ENCODE results near the gene CAPN11.

CAPN11 gene

DNA sequence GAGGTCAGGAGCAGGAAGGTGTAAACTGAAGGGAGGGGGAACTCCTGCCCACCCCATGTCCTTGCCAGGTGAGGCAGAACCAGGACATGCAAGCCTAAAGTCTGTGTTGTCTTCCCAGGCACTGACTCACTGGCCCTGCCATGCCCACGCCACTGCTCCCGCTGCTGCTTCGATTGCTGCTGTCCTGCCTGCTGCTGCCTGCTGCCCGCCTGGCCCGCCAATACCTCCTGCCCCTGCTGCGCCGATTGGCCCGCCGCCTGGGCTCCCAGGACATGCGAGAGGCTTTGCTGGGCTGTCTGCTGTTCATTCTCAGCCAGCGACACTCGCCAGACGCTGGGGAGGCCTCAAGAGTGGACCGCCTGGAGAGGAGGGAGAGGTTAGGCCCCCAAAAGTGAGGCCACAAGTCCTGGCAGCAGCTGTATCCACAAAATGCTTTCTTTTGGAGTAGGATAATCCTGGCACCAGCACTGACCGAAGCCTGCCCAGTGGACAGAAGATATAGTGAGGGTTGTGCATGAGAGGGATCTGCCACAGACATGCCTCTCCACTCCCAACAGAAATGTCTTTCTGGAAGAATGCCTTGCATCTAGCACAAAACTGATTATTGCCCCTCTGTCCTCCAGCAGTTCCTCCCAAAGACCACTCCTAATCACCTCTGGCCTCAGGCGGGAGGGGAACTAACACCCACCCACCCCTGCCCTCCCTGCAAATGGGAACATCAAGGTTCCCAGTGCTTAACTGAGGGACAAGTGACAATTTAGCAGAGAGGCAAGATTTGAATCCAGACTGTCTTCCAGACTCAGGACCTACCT is 58.9 kb downstream of the CAPN11 start:
- no peak for ATAC-seq

DNA sequence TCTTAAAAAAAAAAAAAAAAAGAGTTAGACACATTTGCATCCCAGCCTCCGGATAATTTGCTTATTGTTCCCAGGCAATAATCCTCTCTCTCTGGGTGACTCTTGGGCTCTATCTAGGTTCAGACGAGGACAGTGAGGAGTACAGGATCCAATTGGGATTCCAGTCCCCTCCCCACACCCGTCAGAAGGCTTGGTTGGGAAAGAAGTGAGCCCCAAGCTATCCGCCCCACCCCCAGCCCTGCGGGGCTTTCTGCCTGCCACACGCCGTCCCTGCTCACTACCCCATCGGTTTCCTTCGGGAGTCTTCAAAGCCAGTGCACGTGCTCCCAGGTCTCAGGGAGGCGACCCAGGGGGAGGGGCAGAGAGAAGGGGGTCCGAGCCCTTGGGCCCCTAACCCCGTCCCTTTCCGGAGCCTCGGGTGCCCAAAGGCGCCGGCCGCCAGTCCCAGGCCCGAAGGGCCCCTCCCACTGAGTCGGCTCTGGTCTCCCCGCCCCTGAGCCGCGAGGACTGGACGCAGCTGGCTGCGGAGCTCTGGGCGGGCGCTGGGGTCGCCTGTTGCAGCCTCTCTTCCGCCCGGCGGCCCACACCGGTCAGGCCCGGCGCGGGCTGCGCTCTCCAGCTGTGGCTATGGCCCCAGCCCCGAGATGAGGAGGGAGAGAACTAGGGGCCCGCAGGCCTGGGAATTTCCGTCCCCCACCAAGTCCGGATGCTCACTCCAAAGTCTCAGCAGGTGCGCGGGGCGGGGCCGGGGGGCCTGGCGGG is 60.6 kb downstream of the CAPN11 start:
- no peak for ATAC-seq

DNA sequence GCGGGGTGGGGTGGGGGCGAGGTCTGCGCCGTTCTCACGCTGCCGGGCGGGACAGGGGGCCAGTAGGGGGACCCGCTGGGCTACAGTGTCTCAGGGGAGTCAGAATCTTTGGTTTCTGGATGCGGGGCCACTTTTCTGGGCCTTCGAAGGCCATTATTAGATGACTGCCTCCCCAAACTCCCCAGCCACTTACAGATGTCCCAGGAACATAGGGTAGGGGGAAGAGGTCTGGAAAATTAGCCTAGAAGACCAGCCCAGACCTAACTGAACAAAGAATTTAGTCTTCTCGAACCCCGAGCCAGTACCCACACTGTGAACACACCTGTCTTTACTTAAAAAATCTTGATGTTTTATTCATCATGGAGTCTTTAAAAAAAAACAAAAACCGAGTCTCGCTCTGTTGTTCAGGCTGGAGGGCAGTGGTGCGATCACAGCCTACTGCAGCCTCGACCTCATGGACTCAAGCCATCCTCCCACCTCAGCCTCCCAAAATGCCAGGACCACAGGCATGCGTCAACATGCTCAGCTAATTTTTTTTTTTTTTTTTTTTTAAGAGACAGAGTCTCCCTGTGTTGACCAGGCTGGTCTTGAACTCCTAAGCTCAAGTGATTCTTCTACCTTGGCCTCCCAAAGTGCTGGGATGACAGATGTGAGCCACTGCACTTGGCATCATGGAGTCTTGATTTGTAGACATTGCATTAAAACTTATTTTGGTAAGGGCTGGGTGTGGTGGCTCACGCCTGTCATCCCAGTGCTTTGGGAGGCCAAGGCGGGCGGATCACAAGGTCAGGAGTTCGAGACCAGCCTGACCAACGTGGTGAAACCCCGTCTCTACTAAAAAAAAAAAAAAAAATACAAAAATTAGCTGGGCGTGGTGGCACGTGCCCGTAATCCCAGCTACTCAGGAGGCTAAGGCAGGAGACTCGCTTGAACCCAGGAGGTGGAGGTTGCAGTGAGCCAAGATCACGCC is 61.5 kb downstream of the CAPN11 start:
- no peak for ATAC-seq

DNA sequence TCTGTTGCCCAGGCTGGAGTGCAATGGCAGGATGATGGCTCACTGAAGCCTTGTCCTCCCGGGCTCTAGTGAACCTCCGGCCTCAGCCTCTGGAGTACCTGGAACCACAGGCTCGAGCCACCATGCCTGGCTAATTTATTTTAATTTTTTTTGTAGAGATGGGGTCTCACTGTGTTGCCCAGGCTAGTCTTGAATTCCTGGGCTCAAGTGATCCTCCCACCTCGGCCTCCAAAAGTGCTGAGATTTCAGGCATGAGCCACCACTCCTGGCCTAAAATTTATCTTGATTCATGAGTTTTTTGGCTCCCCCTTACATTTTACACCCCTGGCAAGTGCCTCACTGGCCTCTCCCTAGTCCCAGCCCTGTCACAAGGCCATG is 62.3 kb downstream of the CAPN11 start:
- ATAC-seq, result no peak

DNA sequence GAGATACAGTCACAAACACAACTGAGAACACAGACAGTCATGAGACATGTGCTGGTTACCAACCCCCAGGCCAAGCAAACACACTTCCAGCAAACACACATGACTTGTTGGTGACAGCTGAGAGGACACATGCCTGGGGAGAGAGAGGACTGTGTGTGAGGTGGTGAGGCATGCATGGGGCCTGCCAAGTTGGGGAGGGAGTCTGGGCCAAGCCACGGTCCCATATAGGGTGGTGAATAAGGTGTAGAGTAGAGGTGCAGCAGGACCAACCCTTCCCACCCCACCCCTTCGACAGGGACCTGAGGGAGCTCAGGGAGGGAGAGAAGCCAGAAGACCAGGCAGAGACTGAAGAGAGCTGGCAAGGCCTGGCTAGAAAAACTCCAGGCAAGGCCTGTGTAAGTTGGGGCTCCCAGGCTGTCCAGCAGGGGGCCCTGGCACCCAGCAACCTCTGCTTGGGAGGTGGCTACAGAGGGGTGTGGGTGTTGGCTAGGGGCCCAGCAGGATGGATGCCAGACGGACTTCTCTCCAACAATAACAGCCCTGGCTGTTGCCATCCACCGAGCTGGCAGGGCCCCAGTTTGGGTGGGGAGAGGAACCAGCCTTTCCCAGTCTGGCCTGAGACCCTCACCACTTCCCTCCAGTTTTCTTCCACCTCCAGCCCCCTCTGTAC is 62.8 kb downstream of the CAPN11 start:
- peak; percentile 37 to 41 for ATAC-seq

DNA sequence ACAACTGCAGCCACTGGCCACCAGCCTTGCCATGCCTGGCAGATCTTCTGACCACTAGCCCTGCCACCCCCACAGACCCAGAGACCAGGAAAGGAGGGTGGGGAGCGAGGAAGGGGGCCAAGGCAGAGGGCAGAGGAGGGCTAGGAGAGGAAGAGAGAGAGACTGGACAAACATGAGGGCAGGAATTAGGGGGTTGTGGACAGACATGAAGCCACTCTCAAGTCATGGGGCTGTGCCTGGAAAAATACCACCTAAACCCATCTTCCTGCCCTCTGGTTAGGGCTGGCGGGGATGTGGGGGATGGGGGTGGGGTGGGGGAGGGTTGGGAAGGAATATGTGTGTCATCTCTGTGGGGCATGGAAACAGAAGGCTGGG is 63.3 kb downstream of the CAPN11 start:
- no peak for ATAC-seq

DNA sequence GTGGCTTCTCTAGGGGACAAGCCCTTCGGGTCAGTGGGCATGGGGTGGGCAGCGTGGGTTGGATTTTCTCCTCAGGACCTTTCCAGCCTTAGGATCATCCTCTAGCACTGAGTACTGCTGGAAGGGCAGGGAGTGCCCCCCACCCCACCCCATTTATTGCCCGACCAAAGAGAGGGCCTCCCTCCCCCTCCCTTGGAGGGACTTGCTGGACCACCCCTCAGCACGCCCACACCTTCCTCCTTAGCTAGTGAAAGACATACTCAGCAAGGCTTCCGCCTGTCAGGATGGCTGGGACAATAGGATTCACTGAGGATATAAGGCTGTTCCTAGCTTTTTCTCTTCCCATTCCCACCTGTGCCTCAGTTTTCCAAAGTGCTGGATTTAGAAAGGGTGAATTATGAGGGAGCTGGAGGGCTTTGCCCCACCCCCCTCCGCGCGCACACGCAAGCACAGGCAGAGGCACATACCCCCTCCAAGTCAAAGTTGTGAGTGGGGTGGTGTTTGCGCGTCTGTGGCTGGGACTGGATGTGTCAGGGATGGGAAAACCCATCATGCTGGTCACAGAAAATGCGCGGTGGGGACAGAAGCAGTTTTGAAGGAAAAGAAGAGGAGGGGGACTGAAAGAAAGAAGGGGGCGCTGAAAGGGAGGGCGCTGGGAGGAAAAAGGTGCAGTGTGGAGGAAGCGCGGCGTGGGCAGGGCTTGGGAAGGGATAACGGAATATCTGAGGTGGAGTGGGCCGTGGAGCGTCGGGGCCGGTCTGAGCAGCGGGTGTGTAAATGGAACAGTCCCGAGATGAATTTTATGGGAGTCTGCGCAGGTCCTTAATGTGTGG is 64.1 kb downstream of the CAPN11 start:
- peak in 1 of 2 donors; percentile 1 for ATAC-seq

DNA sequence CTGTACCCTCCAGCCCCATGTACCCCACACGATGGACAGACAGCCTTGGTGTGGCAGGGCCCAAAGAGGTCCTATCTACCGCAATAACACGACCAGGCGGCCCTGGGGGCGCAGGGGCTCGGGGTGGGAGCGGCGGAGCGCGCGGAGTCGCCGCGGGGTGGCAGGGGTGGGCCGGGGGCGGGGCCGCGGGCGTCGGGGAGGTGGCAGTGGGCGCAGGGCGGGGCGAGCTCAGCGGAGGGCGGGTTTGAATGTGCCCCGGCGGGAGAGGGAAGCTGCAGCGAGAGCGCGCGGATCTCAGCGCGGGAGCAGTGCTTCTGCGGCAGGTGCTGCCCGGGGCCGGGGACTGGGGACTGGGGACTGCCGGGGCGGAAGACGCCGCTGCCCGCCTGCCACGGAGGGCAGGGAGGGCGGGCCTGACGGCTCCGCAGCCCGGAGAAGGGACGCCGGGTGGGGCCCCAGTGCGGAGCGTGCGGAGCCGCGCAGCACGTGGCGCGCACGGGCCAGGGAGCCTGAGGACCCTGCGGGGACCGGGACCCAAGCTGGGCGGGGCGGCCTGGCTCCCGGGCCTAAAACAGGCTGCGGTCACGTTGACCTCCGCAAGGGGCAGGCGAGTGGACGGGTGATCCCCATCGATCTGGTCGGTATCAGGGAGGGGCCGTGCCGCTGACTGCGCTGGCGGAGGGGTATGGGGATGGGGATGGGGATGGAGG is 64.9 kb downstream of the CAPN11 start, which contains the start of gene SLC29A1:
SLC29A1 (plus strand) TSS at position 277 of the 710 bp plus-strand sequence. CDS start 3,719 bp downstream, outside the sequence.
- ATAC-seq, result peak; percentile 75 to 78

DNA sequence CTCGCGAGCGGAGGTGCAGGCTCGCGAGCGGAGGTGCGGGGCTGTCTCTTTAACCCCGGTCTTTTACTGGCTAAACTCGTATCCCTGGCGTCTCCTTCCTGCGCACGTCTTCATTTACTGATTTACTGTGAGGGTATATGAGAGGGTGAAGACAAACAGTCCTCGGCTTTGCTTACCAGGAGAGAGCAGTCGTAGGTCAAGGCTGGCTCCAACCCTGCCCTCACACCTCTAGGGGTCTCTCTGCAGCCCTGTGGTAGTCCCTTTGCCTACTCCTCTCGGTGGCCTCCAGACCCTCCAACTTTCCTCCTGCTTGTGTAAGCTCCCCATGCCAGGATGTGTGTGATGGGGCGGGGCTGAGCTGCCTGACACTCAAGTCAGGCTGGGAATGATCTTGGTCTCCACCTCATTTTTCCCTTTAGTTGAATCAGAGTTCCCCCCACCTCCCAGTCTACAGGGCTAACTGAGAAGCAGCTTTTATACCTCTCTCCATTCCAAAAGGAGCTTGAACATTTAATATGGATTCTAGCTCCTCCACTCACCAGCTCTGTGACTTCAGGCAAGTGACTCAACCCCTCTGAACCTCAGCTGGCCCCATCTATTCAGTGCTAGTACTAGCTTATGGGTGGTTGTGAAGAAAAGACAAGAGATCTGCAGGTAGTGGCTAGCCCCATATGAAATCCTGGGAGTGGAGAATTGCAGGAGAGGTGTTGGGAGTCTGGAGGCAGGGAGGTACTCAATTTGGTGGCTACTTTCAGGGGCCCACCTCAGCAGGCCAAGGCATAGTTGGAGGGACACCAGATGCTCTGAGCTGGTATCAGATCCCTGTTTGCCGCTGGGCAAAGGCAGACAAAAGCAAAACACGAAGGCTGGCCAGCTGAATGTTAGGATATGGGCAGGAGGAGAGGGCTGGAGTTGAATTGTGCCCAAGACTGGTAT is 65.7 kb downstream of the CAPN11 start:
- peak; percentile 21 to 31 for ATAC-seq

DNA sequence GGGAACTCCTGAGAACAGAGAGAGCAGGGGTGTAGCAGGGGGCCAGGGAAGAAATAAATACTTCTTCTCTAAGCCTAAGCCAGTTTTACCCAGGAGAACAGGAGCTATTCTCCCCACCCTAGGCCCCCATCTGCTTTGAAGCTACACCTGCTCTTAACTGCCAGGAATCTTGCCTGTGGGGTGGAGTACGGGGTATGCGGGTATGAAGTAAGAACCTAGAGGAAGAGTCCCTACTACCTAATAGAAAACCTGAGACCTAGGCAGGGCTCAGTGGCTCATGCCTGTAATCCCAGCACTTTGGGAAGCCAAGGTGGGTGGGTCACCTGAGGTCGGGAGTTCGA is 66.3 kb downstream of the CAPN11 start:
- no peak for ATAC-seq

DNA sequence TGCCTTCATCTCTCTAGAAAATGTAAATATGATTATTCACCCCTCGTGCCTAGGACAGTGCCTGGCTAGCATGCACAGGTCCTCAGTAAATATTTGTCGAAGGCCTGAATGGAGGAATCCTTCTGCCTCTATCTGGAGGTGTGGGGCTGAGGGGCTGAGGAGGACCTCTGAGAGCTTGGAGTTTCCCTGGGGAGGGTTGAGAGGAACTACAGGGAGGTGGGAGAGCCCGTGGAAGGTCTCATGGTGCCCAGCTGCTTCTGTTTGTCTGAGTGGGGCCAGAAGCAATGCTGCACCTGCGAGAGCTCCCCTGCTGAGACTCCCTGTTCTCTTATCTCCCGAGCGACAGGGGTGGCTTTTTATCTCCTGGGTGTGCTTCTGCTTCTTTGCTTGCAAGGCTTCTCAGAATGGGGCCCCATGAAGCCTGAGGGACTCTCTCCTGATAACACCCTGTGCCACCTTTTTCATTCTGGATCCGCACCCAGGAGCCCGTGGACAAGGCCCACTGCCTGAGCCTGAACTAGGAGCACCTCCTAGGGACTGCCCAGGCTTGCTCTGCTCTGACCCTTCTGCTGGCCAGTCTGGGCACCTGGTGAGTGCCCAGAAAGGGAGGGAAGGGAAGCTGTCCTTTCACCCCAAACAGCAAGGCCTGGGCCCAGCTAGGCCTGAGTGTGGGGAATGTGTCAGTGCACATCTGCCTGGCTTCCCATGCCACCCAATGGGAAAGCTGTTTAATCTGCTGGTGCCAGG is 67.1 kb downstream of the CAPN11 start:
- no peak for ATAC-seq

DNA sequence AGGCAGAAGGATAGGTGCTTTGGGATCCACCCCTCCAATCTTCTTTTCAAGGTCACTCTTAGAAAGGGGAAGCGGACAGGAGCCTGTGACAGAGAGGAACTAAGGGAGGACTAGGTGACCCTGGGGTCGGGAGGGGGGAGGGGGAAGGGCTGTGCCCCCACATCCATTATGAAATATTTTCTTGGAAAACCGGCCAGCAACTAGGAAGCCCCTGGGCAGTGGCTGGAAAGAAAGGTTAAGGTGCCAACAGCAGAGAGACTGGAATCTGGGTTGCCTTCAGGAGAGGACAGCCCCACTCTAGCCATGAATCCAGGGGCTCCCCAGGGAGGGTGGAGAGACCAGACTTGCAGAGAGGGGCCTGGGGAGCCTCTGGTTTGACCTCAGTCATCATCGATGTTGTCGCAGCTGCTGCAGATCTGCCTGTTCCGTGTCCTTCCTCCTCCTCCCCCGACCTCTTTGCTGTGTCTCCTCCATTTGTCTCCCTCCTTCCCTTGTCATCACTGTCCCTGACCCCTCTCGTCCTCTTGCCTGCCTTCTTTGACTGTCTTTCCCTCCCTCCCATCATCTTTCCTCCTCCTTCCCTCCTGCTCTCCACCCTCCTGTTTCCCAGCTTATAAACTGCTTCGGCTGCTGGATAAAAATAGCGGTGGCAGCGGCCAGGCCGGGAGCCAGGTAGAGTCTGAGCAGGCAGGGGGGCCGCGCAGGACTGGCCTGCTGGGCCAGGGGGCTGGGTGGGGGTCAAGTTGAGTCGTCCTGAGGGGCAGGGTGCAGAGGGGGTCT is 67.9 kb downstream of the CAPN11 start:
- ATAC-seq, result no peak

DNA sequence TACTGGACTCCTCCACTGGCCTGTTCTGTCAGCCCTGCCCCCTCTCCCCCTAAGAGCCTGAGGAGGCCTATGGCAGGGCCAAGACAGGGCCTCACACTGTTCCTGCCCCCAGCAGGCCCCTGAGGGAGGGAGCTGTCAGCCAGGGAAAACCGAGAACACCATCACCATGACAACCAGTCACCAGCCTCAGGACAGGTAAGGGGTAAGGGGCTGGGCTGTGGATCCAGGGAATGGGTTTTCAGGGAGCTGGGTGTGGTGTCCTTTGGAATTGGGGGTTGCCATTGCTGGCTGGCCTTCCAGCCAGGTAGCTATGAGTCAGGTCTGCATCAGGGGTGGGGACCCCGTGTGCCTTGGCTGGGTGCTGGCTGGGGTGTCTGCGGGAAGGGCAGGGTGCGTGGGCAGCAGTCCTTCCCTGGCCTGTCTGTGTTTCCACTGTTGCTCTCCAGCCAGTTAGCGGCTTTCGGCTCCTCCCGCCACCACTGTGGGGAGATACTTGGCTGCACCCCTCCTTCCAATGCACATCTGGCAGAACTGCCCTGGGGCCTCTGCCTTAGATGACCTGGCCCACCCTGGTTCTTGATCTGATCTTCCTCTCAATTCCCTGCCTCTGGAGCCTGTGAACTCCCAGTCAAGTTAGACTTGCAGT is 68.7 kb downstream of the CAPN11 start:
- ATAC-seq, result no peak

DNA sequence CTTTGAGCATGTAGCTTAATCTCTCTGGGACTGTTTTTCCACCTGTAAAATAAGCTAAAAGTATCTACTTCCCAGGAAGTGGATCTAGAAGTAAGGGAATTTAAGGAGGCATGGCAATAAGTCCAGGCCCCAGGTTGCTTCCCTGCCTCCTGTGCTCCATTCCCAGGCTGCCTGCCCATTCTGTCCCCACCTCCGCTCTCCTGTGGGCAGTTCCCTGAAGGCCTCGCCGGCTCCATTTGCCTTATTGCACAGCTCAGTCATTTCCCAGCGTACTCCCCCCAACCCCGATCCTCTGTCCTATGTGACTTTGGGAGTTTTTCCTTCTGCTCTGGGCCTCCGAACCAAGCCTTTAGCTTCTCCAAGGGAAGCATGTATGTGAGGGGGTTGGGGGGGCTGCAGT is 69.4 kb downstream of the CAPN11 start:
- no peak for ATAC-seq

DNA sequence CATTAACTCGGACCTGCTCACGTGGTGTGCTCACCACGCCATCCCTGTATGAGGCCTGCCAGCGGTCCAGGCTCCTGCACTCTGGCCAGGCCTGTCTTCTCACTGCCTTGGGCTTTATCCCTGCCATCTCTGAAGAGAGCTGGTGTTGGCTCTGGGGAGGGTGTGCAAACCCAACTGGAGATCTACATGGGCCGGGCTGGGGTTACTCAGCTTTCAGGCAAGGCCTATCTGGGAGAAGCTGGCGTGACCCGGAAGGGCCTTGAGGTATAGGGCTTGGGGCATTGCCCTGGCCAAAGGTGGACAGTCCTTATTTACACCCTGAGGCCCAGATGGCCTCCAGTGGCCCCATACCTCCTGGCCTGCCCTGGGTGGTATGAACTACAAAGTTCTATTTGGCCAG is 69.8 kb downstream of the CAPN11 start:
- ATAC-seq, result no peak

DNA sequence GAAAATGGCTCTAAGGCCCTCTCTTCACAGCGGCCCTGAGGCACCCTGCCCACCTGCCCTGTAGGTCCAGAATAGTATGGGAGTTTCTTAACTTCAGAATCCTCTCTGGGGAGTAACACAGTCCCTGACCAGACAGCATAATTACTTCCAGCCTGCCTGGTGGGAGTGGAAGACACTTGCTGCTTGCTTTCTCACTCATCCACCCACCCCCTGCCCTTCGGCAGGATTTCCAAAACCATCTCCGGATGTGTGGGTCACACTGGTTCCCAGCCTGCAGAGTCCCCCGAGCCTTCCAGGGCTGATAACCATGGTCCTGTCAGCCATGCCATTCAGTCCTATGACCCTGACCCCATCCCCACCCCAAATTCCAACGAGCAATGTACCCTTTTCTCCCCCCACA is 70.2 kb downstream of the CAPN11 start:
- no peak for ATAC-seq

DNA sequence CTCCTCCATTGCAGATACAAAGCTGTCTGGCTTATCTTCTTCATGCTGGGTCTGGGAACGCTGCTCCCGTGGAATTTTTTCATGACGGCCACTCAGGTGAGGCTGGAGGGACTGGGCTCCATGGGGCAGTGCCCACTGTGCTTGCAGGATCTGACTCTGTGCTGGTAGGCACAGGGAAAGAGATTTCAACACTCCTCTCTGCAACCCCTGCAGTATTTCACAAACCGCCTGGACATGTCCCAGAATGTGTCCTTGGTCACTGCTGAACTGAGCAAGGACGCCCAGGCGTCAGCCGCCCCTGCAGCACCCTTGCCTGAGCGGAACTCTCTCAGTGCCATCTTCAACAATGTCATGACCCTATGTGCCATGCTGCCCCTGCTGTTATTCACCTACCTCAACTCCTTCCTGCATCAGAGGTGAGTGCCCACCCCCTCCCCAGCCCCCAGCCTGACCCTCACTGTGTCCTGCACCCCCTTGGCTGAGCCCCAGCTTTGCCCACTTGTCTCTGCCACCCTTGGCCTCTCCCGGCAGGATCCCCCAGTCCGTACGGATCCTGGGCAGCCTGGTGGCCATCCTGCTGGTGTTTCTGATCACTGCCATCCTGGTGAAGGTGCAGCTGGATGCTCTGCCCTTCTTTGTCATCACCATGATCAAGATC is 70.9 kb downstream of the CAPN11 start:
- no peak for ATAC-seq

Data from activated CD4-positive, CD25-positive, alpha-beta regulatory T cell treated with anti-CD3 and anti-CD28 coated beads, Interleukin-2, amount 50 U/mL, for 24 hours (primary cell).